GM21515 (cell line): ENCODE measurements around the gene SYNGR3.

Source experiments
- ATAC-seq: cut with Tn5 transposase; IDR thresholded peaks from one replicate; pipeline ENCODE4 v1.9.1; 2021; ENCODE audit not compliant: unreplicated experiment

SYNGR3 gene

GRCh38 chr16:1976951-1977874 lies 12.6 kb upstream of the SYNGR3 start:
- no peak for ATAC-seq

DNA sequence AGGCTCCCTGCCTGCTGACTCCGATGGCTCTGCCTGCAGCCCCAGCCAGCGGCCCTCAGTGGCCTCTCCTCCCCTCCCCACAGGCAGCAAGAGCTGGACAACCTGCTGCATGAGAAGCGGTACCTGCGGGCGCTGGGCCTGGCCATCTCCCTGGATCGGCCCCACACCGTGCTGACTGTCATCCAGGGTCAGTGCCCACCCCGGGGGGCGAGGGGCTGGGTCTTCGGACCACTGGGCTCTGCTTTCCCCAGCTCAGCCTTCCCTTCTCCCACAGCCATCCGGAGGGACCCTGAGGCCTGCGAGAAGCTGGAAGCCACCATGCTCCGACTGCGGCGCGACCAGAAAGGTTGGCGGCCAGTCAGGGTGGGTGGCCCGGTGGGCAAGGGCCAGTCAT lies 11.9 kb upstream of the SYNGR3 start:
- no peak for ATAC-seq

DNA sequence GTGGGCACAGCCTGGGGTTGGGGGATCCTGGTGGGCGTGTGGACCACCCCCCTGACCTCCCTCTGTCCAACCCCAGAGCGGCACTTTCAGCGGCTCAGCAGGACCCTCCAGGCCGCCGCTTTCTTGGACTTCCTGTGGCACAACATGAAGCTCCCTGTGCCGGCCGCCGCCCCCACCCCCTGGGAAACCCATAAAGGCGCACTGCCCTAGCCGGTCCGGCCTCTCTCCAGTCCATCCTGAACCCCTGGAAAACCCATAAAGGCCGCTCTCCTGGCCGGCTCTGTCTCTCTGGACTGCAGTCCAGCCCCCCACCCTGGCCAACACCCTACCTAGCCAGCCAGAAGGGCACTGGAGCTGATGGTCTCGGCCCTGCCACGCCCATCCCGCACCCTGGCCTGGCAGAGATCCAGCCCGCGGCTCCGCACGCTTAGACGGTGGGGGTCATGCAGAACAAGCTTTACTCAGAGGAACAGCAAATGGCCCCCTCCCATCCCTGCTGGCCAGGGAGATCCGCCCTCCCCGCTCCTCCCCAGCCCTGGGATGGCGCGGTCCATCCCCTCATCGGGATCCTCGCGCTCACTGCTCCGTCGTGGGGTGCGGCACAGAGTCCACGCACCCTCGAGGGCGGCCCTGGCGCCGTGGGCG lies 11.2 kb upstream of the SYNGR3 start:
- ATAC-seq, result no peak

GRCh38 chr16:1979271-1980029 lies 10.3 kb upstream of the SYNGR3 start:
- ATAC-seq, result no peak

DNA sequence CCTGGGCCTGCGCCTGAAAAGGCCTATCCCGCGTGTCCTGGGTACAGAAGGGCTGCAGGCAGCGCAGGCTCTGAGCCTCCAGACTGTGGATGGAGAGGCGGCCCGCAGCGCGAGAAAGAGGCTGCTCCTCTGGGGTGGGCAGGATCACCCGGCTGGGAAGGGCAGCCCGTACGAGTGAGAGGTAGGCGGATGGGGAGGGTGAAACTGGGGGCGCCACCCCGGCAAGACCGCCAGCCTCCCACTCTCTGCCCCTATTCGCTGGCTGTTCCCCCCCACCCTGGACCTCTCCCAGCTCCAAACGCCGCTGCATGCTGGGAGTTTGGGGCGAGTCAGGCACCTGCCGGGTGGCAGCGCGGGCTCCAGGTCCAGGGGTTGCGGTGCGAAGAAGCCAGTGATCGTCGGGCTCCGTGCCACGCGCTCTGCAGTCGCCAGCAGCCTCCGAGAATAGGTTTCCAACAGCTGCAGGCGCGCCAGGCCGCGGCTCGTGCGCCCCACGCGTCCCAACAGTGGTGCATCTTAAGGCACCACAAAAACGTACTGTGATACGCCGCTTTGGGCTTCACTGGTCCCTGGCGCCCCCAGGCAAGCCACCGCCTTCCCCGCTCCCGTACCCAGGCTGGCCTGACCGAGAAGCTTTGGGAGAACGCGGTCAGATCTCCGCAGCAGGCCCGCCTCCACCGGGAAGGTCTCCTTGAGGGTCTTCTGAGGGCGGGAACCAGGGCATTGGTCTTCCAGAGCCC lies 9.6 kb upstream of the SYNGR3 start:
- no peak for ATAC-seq

GRCh38 chr16:1980770-1981087 lies 9.0 kb upstream of the SYNGR3 start:
- ATAC-seq, result no peak

GRCh38 chr16:1981398-1981836 lies 8.4 kb upstream of the SYNGR3 start, which contains the start of gene NOXO1:
Gene NOXO1 (minus strand): TSS chr16:1981469. CDS start chr16:1981179, 290 bp downstream.
- ATAC-seq, result no peak

- ATAC-seq, result no peak
Observed at GRCh38 chr16:1982013-1982433, 7.7 kb upstream of the SYNGR3 start.

- no peak for ATAC-seq
Observed at GRCh38 chr16:1982991-1983543, 6.7 kb upstream of the SYNGR3 start.

DNA sequence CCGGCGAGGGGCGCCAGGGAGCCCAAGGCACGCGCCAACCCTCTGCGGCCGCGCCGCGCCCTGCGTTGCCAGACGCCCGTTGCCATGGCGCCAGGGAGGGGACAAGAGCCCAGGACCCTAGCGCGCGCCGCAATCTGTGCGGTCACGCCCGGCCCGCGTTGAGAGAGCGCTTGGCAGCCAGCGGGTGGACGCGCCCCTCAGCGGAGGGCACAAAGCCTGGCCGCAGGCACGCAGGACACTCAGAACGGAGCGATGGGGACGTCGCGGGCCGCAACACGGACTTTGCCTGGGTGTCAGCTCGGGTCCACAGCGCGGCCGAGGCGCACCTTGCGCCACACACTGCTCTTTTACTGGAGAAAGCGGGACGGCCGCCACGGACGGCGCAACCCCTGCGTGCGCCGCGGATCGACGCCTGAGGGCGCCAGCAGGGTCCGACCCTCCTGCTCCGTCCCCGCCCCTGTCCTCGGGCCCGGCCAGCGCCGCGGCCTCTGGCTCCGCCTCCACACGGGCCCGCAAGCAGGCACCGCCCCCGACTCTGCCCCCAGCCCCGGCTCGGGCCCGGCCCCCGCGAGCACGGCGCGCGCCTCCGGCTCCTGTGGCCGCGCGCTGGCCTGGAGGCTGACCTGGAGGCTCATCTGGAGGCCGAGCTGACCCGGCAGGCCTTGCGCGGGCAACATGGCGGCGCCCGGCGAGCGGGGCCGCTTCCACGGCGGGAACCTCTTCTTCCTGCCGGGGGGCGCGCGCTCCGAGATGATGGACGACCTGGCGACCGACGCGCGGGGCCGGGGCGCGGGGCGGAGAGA lies 6.0 kb upstream of the SYNGR3 start, which contains the start of gene GFER:
TSS of gene GFER (plus strand) at position 650 of the 803 bp plus-strand sequence. CDS start at position 676, 26 bp downstream.
- ATAC-seq, result peak; percentile 66

GRCh38 chr16:1984347-1985225 lies 5.2 kb upstream of the SYNGR3 start:
- peak; percentile 12 for ATAC-seq

- no peak for ATAC-seq
Observed at GRCh38 chr16:1985466-1986150, 4.2 kb upstream of the SYNGR3 start.

GRCh38 chr16:1987198-1987597 lies 2.6 kb upstream of the SYNGR3 start:
- no peak for ATAC-seq

- no peak for ATAC-seq
Observed at GRCh38 chr16:1990101-1990350, 256 bp downstream of the SYNGR3 start.

DNA sequence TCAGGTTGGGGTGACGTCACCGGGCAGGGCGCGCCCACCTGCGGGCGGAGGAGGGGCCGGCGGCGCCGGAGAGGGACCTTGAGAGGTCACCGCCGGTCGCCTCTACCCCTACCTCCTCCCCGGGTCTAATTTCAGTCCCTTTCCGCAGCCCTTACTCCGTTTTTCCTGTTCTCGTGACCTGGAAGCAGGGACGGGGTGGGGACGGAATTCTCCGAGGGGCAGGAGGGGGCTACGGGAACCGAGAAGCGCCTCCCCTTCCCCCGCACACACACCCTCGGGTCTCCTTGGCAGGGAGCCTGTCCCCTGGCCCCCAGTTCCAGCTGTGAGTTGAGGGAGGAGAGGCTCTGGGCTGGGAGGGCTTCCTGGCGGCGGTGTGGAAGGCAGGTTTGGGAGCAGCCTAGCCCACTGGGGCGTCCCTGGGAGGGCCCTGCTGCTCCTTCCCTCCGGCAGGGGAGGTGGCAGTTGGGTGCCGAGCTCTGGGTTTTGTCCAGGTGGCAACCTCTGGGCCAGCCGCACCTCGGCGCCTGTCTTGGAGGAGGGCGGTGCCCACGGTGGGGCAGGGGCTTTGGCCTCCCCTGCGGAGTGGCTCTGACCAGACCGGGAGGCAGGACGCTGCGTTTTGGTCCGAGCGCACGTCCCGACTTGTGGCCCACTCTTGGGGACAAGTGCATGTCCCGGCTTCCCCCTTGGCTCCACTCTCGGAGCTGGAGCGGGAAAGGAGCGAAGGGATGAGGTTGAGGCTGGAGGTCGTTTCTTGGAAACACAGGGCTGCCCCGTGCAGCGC lies 773 bp downstream of the SYNGR3 start:
- no peak for ATAC-seq

GRCh38 chr16:1991135-1991551 lies 1.4 kb downstream of the SYNGR3 start:
- no peak for ATAC-seq

- ATAC-seq, result no peak
Observed at GRCh38 chr16:1991588-1991947, 1.8 kb downstream of the SYNGR3 start.
